ENCODE measurements around the gene USP47. TPM values are rescaled to one million over a fixed set of nuclear protein-coding genes. Genes with fewer than 3 reads are reported as not detected.

USP47 gene
- total RNA-seq, 1 donor from 2014 or later = 81.5 TPM

DNA sequence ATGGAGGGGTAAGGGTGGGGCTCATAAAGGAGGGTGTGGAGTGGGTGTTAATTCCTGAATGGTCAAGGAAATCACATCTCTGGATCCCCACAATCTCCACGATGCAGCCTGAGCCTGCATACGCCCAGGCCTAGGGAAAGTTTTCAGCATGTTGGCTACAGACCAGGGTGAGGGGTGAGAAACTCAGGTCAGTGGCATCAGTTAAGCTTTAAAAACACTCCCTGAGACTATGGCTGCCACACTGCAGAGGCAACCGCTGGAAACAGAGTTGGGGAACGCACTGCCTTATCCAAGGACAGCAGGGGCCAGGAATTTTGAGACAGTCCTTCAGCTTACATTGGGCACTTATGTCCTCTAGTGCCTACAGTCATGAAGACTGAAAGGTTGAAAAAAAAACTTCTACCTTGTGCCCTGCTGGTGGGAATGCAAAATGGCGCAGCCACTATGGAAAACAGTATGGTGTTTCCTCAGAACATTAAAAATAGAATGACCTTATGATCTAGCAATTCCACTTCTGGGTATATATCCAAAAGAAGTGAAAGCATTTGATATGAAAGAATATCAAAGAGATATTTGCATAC lies 147.0 kb downstream of the USP47 start:
- peaks cover 27% of the 10 kb centered on the region for H3K4me1 Mint-ChIP-seq (ENCODE audit: low read depth)
- H3K27me3 Mint-ChIP-seq = no peaks in the 10 kb centered on the region
- peaks cover 9% of the 10 kb centered on the region for H3K36me3 Mint-ChIP-seq (ENCODE audit: insufficient read depth)
- H3K9me3 Mint-ChIP-seq (ENCODE audit: low read depth) = no peaks in the 10 kb centered on the region
- no peak overlapping the region for H3K27ac Mint-ChIP-seq
- TF ChIP-seq CTCF (IDR thresholded peaks at IDR 0.05; ENCODE audit: unreplicated experiment) = peak; percentile 33
- no peak overlapping the region for H3K4me3 Mint-ChIP-seq (ENCODE audit: low read depth)
- DNase-seq (ENCODE audit: low spot score, unreplicated experiment) = no peak

DNA sequence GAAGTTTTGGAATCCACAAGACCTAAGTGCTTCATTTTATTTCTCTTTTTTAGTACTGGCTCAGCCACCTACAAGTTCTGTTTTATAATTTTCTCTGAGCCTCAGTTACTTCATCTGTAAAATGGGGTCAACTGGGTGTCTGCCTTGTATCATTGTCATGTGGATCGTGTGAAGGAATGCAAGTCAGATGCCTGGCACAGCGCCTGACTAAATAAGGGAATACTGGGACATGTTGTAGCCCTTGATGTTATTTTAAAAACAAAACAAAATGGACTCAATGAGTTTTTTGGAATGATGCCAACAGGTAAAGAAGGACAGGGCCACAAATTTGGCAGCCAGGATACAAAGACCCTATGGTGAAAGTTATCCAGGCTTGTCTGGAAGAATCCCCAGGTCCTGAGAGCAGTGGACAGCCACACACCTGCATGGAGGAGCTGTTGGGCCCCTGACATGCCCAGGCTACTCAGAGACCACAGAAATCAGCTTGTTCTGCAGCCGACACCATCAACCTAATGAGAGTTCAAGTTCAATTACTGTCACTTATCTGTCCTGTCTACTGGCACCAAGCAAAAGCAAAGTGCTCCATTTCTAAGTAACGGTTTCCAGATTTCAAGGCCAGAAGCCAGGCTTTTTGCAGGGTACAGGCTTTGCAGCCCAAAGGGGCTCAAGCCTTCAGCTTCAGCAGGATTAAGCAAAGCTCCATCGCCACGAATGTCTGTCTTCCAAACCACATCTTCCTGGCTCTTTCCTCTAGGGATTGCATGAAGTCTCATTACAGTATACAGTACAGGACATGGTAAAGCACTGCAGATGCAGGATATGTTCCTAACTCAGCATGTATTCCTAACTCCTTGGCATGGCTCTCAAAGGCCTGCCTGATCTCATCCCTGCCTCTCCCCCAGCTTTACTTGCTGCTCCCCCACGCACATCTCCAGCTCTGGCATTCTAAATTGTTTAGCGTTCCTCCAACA lies 148.3 kb downstream of the USP47 start:
- peaks cover 30% of the 10 kb centered on the region for H3K4me1 Mint-ChIP-seq (ENCODE audit: low read depth)
- no peak overlapping the region for H3K27ac Mint-ChIP-seq
- DNase-seq (ENCODE audit: low spot score, unreplicated experiment) = no peak
- no peaks in the 10 kb centered on the region for H3K9me3 Mint-ChIP-seq (ENCODE audit: low read depth)
- H3K4me3 Mint-ChIP-seq (ENCODE audit: low read depth) = no peak overlapping the region
- no peak for TF ChIP-seq CTCF (IDR thresholded peaks at IDR 0.05; ENCODE audit: unreplicated experiment)
- peaks cover 13% of the 10 kb centered on the region for H3K36me3 Mint-ChIP-seq (ENCODE audit: insufficient read depth)
- no peaks in the 10 kb centered on the region for H3K27me3 Mint-ChIP-seq

- peaks cover 24% of the 10 kb centered on the region for H3K36me3 Mint-ChIP-seq (ENCODE audit: insufficient read depth)
- DNase-seq (ENCODE audit: low spot score, unreplicated experiment) = no peak
- H3K27me3 Mint-ChIP-seq = no peaks in the 10 kb centered on the region
- H3K27ac Mint-ChIP-seq = no peak overlapping the region
- no peaks in the 10 kb centered on the region for H3K9me3 Mint-ChIP-seq (ENCODE audit: low read depth)
- TF ChIP-seq CTCF (IDR thresholded peaks at IDR 0.05; ENCODE audit: unreplicated experiment) = no peak
- peaks cover 29% of the 10 kb centered on the region for H3K4me1 Mint-ChIP-seq (ENCODE audit: low read depth)
- no peak overlapping the region for H3K4me3 Mint-ChIP-seq (ENCODE audit: low read depth)
Measured at GRCh38 chr11:11992257-11993212, 150.8 kb downstream of the USP47 start.

- Mint-ChIP-seq H3K36me3 (ENCODE audit: insufficient read depth) (peaks cover 28% of the 10 kb centered on the region), H3K9me3 (ENCODE audit: low read depth) (no peaks in the 10 kb centered on the region), H3K27me3 (no peaks in the 10 kb centered on the region), H3K4me1 (ENCODE audit: low read depth) (peaks cover 23% of the 10 kb centered on the region), H3K4me3 (ENCODE audit: low read depth) (no peak overlapping the region), H3K27ac (no peak overlapping the region)
- no peak for TF ChIP-seq CTCF (IDR thresholded peaks at IDR 0.05; ENCODE audit: unreplicated experiment)
- no peak for DNase-seq (ENCODE audit: low spot score, unreplicated experiment)
Measured at GRCh38 chr11:11993839-11994238, 152.1 kb downstream of the USP47 start.

GRCh38 chr11:11995601-11996000 lies 153.8 kb downstream of the USP47 start:
- H3K27me3 Mint-ChIP-seq = no peaks in the 10 kb centered on the region
- H3K36me3 Mint-ChIP-seq (ENCODE audit: insufficient read depth) = peaks cover 32% of the 10 kb centered on the region
- H3K4me1 Mint-ChIP-seq (ENCODE audit: low read depth) = peaks cover 23% of the 10 kb centered on the region
- no peak overlapping the region for H3K27ac Mint-ChIP-seq
- TF ChIP-seq CTCF (IDR thresholded peaks at IDR 0.05; ENCODE audit: unreplicated experiment) = no peak
- DNase-seq (ENCODE audit: low spot score, unreplicated experiment) = no peak
- no peak overlapping the region for H3K4me3 Mint-ChIP-seq (ENCODE audit: low read depth)
- H3K9me3 Mint-ChIP-seq (ENCODE audit: low read depth) = no peaks in the 10 kb centered on the region
